Activated CD8-positive, alpha-beta memory T cell treated with anti-CD3 and anti-CD28 coated beads, Interleukin-2, amount 50 U/mL, for 4 hours (primary cell): Measurements from ENCODE around the gene KCNJ14.

ENCODE experiments used
- DNase-seq: peaks from one replicate; pipeline ENCODE4 v3.0.0-alpha.2; 2020

KCNJ14 gene

DNA sequence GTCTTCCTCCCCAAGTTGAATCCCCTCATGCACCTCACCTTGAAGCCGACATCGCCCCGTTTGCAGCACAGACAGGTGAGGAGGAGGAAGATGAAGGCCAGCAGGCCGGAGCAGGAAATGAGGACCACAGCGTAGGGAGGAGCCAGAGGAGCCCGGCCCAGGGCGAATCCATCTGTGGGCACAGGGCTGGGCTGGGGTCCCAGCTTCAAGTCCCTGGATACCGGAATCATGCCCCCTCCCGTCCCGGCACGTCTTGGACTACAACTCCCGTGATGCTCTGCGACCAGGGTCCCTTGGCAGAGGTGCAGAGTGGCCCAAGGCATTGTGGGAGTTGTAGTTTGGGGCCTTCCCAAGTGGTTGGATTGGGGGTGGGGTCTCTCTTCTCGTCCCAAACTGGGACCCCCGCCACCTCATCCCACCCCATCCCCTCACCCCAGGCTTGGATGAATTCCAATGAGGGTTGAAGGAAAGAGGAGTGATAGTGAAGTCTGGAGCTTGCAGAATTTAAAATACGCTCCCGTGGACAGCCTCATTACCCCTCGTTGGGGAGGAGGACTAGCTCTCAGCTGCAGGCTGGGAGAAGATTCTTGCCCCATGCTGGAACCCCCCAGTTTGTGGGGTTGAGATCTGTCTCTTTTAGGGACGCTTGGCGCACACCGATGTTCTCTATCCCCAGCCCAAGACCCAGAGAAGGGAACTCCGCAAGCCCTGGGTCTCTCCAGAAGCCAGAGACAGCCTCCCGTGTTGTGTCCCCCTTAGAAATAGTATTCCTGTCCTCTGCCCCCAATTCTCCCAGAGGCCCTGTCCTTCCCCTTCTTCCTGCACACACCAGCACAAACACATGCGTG, 55.3 kb downstream of the KCNJ14 start:
- peak; percentile 75 for DNase-seq

DNA sequence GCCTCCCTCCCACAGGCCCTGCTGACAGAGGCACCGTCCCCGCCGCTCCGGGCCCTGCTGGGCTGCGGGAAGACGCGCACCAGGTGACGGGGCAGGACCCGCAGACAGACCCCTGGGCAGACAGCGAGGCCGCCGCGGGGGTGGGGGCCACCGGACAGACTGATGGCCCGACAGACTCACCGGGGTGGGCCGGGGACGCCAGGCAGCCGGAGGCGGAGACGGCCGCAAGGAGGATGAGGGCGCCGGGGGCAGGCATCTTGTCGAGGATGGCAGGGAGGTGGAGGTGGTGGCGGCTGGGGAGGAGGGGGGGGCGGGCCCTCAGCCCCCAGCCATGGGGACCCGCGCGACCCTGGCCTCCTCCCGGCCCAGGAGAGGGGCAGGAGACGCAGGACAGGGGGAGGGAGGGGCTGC, 56.0 kb downstream of the KCNJ14 start:
- no peak for DNase-seq

DNA sequence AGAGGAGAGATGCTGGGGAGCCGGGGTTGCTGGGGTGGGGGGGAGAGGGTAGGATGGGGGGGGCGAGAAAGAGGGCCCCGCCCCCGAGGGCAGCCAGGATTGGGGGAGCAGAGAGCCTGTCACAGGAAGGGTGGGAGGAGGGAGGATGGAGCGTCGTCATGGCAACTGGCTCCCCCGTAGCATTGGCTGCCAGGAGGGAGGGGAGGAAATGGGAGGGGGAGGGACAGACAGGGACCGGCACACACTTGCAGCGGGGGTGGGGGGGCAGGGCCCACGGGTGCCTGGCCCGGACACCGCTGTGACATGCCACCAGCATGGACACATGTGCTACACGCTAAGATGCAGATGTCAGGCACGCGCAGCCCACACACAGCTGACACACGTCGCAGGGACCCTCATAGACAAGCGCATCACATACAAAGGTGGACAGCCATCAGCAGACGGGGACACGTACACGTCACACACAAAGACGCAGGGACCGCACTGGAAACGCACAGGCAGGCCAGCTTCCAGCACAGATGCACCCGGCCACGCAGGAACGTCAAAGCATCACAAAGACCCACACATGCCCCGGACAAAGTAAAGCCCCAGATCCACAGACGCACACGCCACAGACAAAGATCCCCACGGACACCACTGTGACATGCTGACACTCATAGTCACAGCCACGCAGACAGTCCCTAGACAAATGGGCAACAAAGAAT, 56.6 kb downstream of the KCNJ14 start, which contains the start of gene LMTK3:
Gene LMTK3, minus strand, starts transcription at position 36 of the 704 bp plus-strand sequence. CDS start 259 bp downstream, outside the sequence.
- peak; percentile 76 for DNase-seq

- no peak for DNase-seq
These were observed 57.3 kb downstream of the KCNJ14 start for GRCh38 chr19:48512504-48513288.

DNA sequence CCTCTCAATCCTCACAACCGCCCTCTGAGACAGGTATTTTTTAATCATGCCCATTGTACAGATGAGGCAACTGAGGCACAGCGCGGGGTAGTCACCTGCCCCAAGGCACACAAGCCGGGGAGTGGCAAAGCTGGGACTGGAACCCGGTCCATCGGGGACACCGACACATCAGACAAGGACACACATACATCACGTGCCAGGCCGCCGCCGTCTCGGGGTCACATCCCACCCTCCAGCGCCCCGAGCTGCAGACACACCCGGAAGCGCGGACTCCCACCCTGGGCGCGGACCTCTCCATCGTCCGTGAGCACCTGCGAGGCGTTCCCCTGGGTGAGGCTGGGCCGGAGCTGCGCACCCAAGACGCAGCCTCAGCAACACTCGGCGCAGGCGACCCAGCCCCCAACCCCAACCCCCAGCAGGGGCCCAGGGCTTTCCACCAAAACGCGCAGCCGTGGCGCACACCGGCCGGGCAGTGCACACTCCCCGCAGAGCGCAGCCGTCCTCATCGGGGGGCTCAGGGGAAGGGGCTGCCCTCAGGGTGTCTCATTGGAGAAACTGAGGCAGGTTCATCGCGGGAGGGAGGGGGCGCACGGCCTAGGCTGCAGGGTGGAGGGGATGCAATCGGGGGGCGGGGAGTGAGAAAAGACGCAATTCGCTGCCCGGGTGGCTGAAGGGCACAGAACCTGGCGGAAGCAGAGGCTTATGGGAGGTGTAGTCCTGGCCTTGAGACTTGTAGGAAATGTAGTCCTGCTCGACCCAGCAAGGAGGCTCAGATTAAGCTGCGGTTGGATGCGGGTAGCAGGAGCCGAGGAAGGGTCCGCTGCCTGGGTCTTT, 58.1 kb downstream of the KCNJ14 start:
- peak; percentile 76 for DNase-seq

GRCh38 chr19:48514123-48514458, 58.7 kb downstream of the KCNJ14 start:
- DNase-seq: no peak

DNA sequence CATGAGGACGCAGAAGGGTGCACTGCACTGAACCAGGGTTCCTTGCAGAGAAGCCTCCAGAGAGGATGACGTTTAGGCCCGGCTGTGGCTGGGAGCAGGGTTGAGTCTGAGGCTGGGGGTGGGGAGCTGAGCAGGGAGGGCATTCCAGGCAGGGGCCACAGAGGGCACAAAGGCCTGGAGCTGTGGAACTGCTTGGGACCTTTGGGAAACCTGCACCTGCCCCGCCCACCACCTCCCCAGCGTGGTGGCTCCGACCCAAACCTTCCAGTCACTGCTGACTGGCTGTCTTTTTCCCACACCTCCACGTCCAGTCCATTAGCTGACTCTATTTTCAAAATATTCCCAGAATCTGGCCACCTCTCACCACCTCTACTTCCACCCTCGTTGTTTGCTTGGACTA, 61.2 kb downstream of the KCNJ14 start:
- DNase-seq: no peak
